Measurements from ENCODE around the gene MPRIP.
A peak's percentile ranks its signal among the peaks of the same experiment; 100 is the strongest.

Gene MPRIP

DNA sequence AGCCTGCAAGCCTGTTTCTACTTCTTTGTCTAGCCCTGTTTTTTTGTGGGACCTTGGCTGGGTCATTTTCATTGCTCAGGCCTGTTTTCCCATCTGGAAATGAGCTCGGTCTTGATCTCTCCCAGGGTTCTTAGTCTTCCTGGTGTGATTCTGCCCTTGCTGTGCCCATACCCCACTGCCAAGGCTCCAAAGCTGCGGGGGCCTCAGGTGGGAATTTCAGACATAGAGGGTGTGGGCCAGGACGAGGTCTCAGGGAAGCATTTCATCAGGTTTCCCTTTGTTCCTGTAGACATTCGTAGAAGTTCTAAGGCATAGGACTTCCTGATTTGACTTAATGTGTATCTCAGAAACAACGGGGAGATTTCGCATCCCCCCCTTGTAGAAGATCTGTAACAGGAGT lies 5.8 kb downstream of the MPRIP start:
- no peak for ATAC-seq
- TF ChIP-seq, protein P1, sequence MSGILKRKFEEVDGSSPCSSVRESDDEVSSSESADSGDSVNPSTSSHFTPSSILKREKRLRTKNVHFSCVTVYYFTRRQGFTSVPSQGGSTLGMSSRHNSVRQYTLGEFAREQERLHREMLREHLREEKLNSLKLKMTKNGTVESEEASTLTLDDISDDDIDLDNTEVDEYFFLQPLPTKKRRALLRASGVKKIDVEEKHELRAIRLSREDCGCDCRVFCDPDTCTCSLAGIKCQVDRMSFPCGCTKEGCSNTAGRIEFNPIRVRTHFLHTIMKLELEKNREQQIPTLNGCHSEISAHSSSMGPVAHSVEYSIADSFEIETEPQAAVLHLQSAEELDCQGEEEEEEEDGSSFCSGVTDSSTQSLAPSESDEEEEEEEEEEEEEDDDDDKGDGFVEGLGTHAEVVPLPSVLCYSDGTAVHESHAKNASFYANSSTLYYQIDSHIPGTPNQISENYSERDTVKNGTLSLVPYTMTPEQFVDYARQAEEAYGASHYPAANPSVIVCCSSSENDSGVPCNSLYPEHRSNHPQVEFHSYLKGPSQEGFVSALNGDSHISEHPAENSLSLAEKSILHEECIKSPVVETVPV (CRISPR knock-in tag; IDR thresholded peaks at IDR 0.05) = no peak
- TF ChIP-seq ZNF70 (CRISPR knock-in tag; IDR thresholded peaks at IDR 0.05) (no peak), ISL1 (CRISPR knock-in tag; IDR thresholded peaks at IDR 0.05) (no peak), CSDC2 (CRISPR knock-in tag; IDR thresholded peaks at IDR 0.05) (no peak), ZFP3 (CRISPR knock-in tag; IDR thresholded peaks at IDR 0.05) (no peak), ZC3H10 (CRISPR knock-in tag; IDR thresholded peaks at IDR 0.05) (no peak)

DNA sequence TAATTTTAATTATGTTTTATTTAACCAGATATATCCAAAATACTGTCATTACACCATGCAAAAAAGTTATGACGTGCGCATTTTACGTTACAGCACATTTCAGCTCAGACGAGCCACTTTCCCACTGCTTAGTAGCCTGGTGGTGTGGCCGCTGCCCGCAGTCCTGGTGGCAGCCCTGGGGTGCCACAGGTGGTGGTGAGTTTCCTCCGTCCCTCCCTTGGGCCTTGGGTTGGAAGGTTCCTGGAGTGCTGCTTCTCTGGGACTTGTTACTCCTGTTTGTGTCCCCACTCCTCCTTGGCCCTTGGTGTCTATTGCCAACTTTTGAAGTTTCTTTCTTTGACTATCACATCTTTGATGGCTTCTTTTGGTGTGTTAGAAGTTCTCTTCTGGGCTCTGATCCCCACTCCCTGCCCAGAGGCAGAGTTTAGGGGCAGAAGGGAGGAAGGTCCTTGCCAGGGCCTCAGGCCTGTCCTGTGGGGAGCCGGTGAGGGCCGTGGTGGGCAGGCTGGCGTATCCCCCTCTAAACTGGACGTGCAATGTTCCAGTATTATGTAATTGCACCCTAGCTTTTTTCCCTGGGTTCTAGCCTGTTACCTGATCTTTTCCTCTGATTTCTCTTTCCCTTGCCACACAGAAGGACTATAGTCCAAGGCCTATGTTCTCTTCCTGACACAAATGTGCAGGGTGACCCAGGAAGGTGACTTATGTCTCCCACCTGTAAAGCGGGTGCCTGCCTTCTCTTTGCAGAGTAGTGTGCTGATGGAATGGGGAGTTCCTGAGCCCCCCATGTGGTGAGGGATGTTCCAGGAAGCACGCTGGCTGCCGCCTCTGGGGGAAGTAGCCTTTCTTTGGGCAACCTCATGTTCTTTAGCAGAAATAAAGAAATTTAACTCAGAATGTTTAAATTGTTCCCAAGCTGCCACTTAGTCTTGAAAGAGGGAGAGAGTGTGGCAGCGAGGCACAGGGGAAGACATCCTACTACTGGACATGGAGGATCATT lies 8.4 kb downstream of the MPRIP start:
- TF ChIP-seq PPARA (CRISPR knock-in tag; IDR thresholded peaks at IDR 0.05; ENCODE audit: borderline replicate concordance) = no peak
- no peak for TF ChIP-seq TCF4 (CRISPR knock-in tag; IDR thresholded peaks at IDR 0.05; ENCODE audit: borderline replicate concordance)
- no peak for TF ChIP-seq RARB (CRISPR knock-in tag; IDR thresholded peaks at IDR 0.05)
- TF ChIP-seq, protein P2, sequence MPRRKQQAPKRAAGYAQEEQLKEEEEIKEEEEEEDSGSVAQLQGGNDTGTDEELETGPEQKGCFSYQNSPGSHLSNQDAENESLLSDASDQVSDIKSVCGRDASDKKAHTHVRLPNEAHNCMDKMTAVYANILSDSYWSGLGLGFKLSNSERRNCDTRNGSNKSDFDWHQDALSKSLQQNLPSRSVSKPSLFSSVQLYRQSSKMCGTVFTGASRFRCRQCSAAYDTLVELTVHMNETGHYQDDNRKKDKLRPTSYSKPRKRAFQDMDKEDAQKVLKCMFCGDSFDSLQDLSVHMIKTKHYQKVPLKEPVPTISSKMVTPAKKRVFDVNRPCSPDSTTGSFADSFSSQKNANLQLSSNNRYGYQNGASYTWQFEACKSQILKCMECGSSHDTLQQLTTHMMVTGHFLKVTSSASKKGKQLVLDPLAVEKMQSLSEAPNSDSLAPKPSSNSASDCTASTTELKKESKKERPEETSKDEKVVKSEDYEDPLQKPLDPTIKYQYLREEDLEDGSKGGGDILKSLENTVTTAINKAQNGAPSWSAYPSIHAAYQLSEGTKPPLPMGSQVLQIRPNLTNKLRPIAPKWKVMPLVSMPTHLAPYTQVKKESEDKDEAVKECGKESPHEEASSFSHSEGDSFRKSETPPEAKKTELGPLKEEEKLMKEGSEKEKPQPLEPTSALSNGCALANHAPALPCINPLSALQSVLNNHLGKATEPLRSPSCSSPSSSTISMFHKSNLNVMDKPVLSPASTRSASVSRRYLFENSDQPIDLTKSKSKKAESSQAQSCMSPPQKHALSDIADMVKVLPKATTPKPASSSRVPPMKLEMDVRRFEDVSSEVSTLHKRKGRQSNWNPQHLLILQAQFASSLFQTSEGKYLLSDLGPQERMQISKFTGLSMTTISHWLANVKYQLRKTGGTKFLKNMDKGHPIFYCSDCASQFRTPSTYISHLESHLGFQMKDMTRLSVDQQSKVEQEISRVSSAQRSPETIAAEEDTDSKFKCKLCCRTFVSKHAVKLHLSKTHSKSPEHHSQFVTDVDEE (CRISPR knock-in tag; IDR thresholded peaks at IDR 0.05) = no peak
- TF ChIP-seq OSR1 (CRISPR knock-in tag; IDR thresholded peaks at IDR 0.05) = no peak
- TF ChIP-seq ESRRG (CRISPR knock-in tag; IDR thresholded peaks at IDR 0.05) = no peak
- TF ChIP-seq ISL1 (CRISPR knock-in tag; IDR thresholded peaks at IDR 0.05) = no peak
- TF ChIP-seq, protein P3, sequence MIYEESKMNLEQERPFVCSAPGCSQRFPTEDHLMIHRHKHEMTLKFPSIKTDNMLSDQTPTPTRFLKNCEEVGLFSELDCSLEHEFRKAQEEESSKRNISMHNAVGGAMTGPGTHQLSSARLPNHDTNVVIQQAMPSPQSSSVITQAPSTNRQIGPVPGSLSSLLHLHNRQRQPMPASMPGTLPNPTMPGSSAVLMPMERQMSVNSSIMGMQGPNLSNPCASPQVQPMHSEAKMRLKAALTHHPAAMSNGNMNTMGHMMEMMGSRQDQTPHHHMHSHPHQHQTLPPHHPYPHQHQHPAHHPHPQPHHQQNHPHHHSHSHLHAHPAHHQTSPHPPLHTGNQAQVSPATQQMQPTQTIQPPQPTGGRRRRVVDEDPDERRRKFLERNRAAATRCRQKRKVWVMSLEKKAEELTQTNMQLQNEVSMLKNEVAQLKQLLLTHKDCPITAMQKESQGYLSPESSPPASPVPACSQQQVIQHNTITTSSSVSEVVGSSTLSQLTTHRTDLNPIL (CRISPR knock-in tag; IDR thresholded peaks at IDR 0.05; ENCODE audit: low read depth) = no peak
- TF ChIP-seq ZC3H10 (CRISPR knock-in tag; IDR thresholded peaks at IDR 0.05) = no peak
- ATAC-seq = no peak

DNA sequence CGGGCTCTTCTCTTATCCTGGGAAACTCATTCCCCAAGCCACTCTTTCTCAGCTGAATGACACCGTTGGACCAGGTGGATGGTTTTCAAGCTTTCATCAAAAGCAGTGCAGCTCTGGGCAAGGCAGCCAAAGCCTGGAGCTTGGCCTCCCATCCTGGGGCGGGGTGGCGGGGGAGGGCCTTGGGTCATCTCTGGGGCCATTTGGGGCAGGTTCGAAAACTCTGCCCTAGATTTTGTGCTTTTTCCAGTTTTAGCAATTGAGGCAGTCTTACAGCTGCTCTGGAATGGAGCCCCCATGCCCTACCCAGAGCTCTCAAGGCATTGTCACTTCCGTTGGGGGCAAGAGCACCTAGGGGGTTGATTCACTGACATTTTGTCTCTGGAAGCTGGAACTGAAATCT lies 9.1 kb downstream of the MPRIP start:
- TF ChIP-seq ZFP3 (CRISPR knock-in tag; IDR thresholded peaks at IDR 0.05) (no peak), SNAI2 (CRISPR knock-in tag; IDR thresholded peaks at IDR 0.05) (no peak)
- ATAC-seq = no peak

DNA sequence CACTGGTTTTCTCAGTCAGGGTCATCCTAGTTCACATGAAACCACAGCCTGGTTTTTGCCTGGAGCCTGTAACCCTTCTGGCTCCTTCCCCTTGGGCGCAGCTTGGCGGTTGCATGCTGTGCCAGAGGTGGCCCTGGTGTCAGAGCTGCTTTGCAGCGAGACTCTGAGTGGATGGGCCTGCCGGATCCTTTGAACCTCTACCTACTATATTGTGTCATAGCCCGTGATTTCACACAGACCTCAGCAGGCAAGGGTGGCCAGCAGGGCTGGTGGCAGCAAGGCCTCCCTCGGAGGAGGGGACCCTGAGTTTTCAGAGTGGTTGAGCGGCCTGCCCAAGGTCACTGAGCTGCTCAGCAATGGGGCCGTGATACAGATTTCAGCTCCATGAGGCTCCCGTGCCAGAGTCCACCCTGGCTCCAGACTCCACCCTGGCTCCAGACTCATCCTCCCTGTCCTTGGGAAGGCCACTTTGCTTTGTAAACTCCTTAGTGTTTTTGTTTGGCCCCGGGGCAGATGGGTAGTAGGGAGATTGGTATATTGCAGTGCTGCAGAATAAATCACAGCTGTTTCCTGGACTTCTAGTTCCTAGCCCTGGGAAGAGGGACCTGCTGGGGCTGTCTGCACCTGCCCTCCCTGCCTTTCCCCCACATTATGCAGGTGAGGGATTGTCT lies 9.7 kb downstream of the MPRIP start:
- TF ChIP-seq, protein P1 (CRISPR knock-in tag; IDR thresholded peaks at IDR 0.05) = no peak
- TF ChIP-seq BACH2 (CRISPR knock-in tag; IDR thresholded peaks at IDR 0.05; ENCODE audit: borderline replicate concordance) = no peak
- peak; percentile 26; the same call in 1 of the 3 replicates for ATAC-seq

DNA sequence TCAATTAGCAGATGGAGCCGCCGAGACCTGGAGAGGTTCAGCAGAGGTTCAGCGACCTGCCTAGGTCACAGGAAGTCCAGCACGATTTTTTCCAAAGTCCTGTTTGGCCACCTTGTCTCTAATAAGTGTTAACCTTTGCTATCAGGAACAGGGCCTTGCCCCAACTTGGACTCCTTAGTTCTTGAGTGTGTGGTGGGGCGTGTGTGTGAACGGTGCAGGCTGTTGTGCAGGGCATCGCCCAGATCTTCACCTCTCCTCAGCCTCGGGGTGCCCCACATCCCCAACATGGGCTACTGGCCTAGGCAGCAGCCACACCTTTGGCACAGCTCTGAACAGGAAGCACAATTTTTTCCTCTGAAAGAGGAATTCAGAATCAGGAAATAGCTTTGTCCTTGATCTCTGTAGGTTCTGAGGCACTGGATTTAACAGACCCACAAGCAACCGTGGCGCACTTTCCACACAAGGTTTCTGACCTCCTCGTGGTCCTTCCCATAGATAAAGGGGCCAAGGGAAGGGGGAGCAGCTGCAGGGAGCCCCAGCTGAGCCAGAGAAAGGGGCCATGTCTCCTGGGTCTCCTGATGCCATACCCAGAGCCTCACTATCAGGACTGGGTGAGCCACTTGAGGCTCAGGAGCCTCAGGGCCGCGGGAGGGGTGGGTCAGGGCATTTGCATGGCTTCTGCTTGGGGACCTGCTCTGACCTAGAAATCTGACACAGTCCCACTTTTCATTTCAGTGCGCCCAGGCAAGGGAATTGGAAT lies 10.4 kb downstream of the MPRIP start:
- no peak for ATAC-seq
- TF ChIP-seq OSR1 (CRISPR knock-in tag; IDR thresholded peaks at IDR 0.05) (no peak), GLIS3 (CRISPR knock-in tag; IDR thresholded peaks at IDR 0.05) (no peak), BACH2 (CRISPR knock-in tag; IDR thresholded peaks at IDR 0.05; ENCODE audit: borderline replicate concordance) (no peak), ZFP30 (CRISPR knock-in tag; IDR thresholded peaks at IDR 0.05) (no peak), ARNTL (CRISPR knock-in tag; IDR thresholded peaks at IDR 0.05; ENCODE audit: borderline replicate concordance, low read depth) (no peak)
- TF ChIP-seq, protein P4, sequence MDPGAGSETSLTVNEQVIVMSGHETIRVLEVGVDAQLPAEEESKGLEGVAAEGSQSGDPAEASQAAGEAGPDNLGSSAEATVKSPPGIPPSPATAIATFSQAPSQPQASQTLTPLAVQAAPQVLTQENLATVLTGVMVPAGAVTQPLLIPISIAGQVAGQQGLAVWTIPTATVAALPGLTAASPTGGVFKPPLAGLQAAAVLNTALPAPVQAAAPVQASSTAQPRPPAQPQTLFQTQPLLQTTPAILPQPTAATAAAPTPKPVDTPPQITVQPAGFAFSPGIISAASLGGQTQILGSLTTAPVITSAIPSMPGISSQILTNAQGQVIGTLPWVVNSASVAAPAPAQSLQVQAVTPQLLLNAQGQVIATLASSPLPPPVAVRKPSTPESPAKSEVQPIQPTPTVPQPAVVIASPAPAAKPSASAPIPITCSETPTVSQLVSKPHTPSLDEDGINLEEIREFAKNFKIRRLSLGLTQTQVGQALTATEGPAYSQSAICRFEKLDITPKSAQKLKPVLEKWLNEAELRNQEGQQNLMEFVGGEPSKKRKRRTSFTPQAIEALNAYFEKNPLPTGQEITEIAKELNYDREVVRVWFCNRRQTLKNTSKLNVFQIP (CRISPR knock-in tag; IDR thresholded peaks at IDR 0.05; ENCODE audit: borderline replicate concordance, low read depth) = no peak
- TF ChIP-seq, protein P2 (CRISPR knock-in tag; IDR thresholded peaks at IDR 0.05) = no peak

Measured in SK-N-SH treated with all-trans-retinoic acid at 6 μM for 48 hours (cell line).